C4-2B (cell line): ENCODE measurements around the gene TADA1.

Experiments
- H3K27ac ChIP-seq: fragments of 450-650 bp; 2 replicates; pipeline ENCODE4 v1.5.1; 2017
- CTCF ChIP-seq: fragments of 450-650 bp; conservative IDR thresholded peaks from 2 replicates; pipeline ENCODE4 v1.5.1; 2017; ENCODE audit warnings: mild to moderate bottlenecking
- ZFX ChIP-seq: fragments of 450-650 bp; IDR thresholded peaks from 2 replicates; pipeline ENCODE4 v1.6.1; 2017

The TADA1 gene

GRCh38 chr1:166875734-166876539, at the start of gene TADA1:
TADA1 (minus strand) TSS chr1:166876264; CDS start chr1:166876233, 31 bp downstream.
- TF ChIP-seq ZFX (peak; percentile 99), CTCF (no peak)
- peak within 1 kb of the TSS; percentile 97 for H3K27ac ChIP-seq

- TF ChIP-seq ZFX (no peak), CTCF (no peak)
- H3K27ac ChIP-seq: peak overlapping the region; percentile 27; the same call in 1 of the 2 replicates
These were observed 48.9 kb upstream of the TADA1 start for GRCh38 chr1:166924823-166925541.

- no peak overlapping the region for H3K27ac ChIP-seq
- no peak for TF ChIP-seq ZFX
- TF ChIP-seq CTCF: no peak
These were observed 44.8 kb upstream of the TADA1 start for GRCh38 chr1:166920561-166921475.

GRCh38 chr1:166918956-166919316, 42.9 kb upstream of the TADA1 start:
- TF ChIP-seq ZFX (no peak), CTCF (no peak)
- H3K27ac ChIP-seq: no peak overlapping the region

- no peak for TF ChIP-seq ZFX
- no peak for TF ChIP-seq CTCF
- H3K27ac ChIP-seq: no peak overlapping the region
These were observed 42.3 kb upstream of the TADA1 start for GRCh38 chr1:166918088-166918955.

GRCh38 chr1:166915941-166916340, 39.9 kb upstream of the TADA1 start:
- TF ChIP-seq ZFX (no peak), CTCF (no peak)
- no peak overlapping the region for H3K27ac ChIP-seq
